GM19467 (cell line): ENCODE measurements around the gene IL1R2.

Experiments
- ATAC-seq: cut with Tn5 transposase; IDR thresholded peaks from one replicate; pipeline ENCODE4 v1.9.1; 2021; ENCODE audit warnings: mild to moderate bottlenecking, moderate library complexity; ENCODE audit not compliant: unreplicated experiment

The IL1R2 gene

GRCh38 chr2:102074152-102074783, 82.5 kb downstream of the IL1R2 start:
- no peak for ATAC-seq

GRCh38 chr2:102075479-102075878, 83.7 kb downstream of the IL1R2 start:
- no peak for ATAC-seq

GRCh38 chr2:102076512-102076911, 84.8 kb downstream of the IL1R2 start:
- ATAC-seq: no peak
